HEK293T (cell line): ENCODE measurements around the gene NNMT.

Source experiments
- CTCF ChIA-PET: fragments of 350-600 bp; formaldehyde crosslinking; extraction: SDS; loops from one replicate; lab custom pipeline; 2021; ENCODE audit warnings: antibody characterized with exemption, inconsistent platforms; lab: Yijun Ruan, JAX
- POLR2A ChIA-PET: fragments of 350-600 bp; formaldehyde crosslinking; extraction: SDS; loops from one replicate; lab custom pipeline; 2020; ENCODE audit warnings: antibody characterized with exemption, inconsistent platforms; lab: Yijun Ruan, JAX
- DNase-seq: peaks from one replicate; pipeline ENCODE4 v3.0.0; 2012; ENCODE audit warnings: mixed read lengths; ENCODE audit errors: extremely low spot score
- ARNT ChIP-seq: fragments of 450-650 bp; IDR thresholded peaks from 2 replicates; pipeline ENCODE4 v1.6.1; 2017; ENCODE audit warnings: mild to moderate bottlenecking
- BHLHE40 ChIP-seq: fragments of 450-650 bp; IDR thresholded peaks from 2 replicates; pipeline ENCODE4 v1.6.1; 2016; ENCODE audit warnings: mild to moderate bottlenecking, moderate library complexity, borderline replicate concordance
- CTBP1 ChIP-seq: fragments of 450-650 bp; IDR thresholded peaks from 2 replicates; pipeline ENCODE4 v1.6.1; 2016; ENCODE audit warnings: borderline replicate concordance
- ELF4 ChIP-seq: fragments of 450-650 bp; IDR thresholded peaks from 2 replicates; pipeline ENCODE4 v1.6.1; 2017; ENCODE audit warnings: antibody characterized with exemption
- FOXA1 ChIP-seq: fragments of 450-650 bp; IDR thresholded peaks from 2 replicates; pipeline ENCODE4 v1.6.1; 2016; ENCODE audit warnings: mild to moderate bottlenecking
- FOXK2 ChIP-seq: fragments of 450-650 bp; IDR thresholded peaks from 2 replicates; pipeline ENCODE4 v1.6.1; 2016; ENCODE audit warnings: mild to moderate bottlenecking
- FOXM1 ChIP-seq: fragments of 450-650 bp; IDR thresholded peaks from 2 replicates; pipeline ENCODE4 v1.6.1; 2017; ENCODE audit warnings: mild to moderate bottlenecking, borderline replicate concordance
- HDGF ChIP-seq: fragments of 450-650 bp; IDR thresholded peaks from 2 replicates; pipeline ENCODE4 v1.6.1; 2017; ENCODE audit warnings: antibody characterized with exemption, borderline replicate concordance
- L3MBTL2 ChIP-seq: fragments of 450-650 bp; conservative IDR thresholded peaks from 2 replicates; pipeline ENCODE4 v1.6.1; 2016; ENCODE audit warnings: mild to moderate bottlenecking
- LEF1 ChIP-seq: fragments of 450-650 bp; IDR thresholded peaks from 2 replicates; pipeline ENCODE4 v1.6.1; 2017; ENCODE audit warnings: mild to moderate bottlenecking, borderline replicate concordance
- NFRKB ChIP-seq: fragments of 450-650 bp; IDR thresholded peaks from 2 replicates; pipeline ENCODE4 v1.6.1; 2016; ENCODE audit warnings: mild to moderate bottlenecking, moderate library complexity
- PKNOX1 ChIP-seq: fragments of 450-650 bp; IDR thresholded peaks from 2 replicates; pipeline ENCODE4 v1.6.1; 2016
- SP1 ChIP-seq: fragments of 450-650 bp; IDR thresholded peaks from 2 replicates; pipeline ENCODE4 v1.6.1; 2017
- SUZ12 ChIP-seq: fragments of 450-650 bp; IDR thresholded peaks from 2 replicates; pipeline ENCODE4 v1.6.1; 2016; ENCODE audit warnings: mild to moderate bottlenecking
- TARDBP ChIP-seq: fragments of 450-650 bp; IDR thresholded peaks from 2 replicates; pipeline ENCODE4 v1.6.1; 2016
- ZNF384 ChIP-seq: fragments of 450-650 bp; IDR thresholded peaks from 2 replicates; pipeline ENCODE4 v1.6.1; 2016

NNMT gene

GRCh38 chr11:114290503-114291235 lies 5.5 kb upstream of the NNMT start:
- CTCF ChIA-PET = interaction anchor here (2.6 kb wide), 1 partner anchor 10 kb away, joined by 8 read pairs; no protein-coding TSS in a partner anchor
- POLR2A ChIA-PET = no interaction called here

GRCh38 chr11:114291381-114291780 lies 4.8 kb upstream of the NNMT start:
- ChIA-PET CTCF (interaction anchor here (2.6 kb wide), 1 partner anchor 10 kb away, joined by 8 read pairs; no protein-coding TSS in a partner anchor), POLR2A (no interaction called here)
- no peak for DNase-seq
- TF ChIP-seq ARNT (no peak), HDGF (no peak), FOXK2 (no peak), CTBP1 (no peak), NFRKB (no peak), BHLHE40 (no peak), LEF1 (no peak), SP1 (no peak), ZNF384 (no peak), TARDBP (no peak), FOXM1 (no peak), FOXA1 (no peak), SUZ12 (no peak), L3MBTL2 (no peak), ELF4 (no peak)

More at GRCh38 chr11:114290503-114291235, 5.5 kb upstream of the NNMT start:
- TF ChIP-seq HDGF (no peak), FOXM1 (no peak), FOXK2 (no peak), CTBP1 (no peak), FOXA1 (no peak), L3MBTL2 (no peak), NFRKB (no peak), TARDBP (no peak), BHLHE40 (no peak), ZNF384 (no peak)
- no peak for DNase-seq

- CTCF ChIA-PET = interaction anchor here (2.6 kb wide), 1 partner anchor 11 kb away, joined by 8 read pairs; no protein-coding TSS in a partner anchor
- DNase-seq = no peak
Observed at GRCh38 chr11:114291842-114292680, 4.1 kb upstream of the NNMT start.

GRCh38 chr11:114293201-114293711 lies 2.9 kb upstream of the NNMT start:
- TF ChIP-seq NFRKB (no peak), CTBP1 (no peak), FOXA1 (no peak), ZNF384 (no peak), ELF4 (no peak), SP1 (no peak), BHLHE40 (no peak), HDGF (no peak), PKNOX1 (no peak)
- no peak for DNase-seq
- ChIA-PET POLR2A (no interaction called here), CTCF (no interaction called here)

More at GRCh38 chr11:114291842-114292680, 4.1 kb upstream of the NNMT start:
- POLR2A ChIA-PET = no interaction called here
- TF ChIP-seq HDGF (no peak), SP1 (no peak), FOXA1 (no peak), NFRKB (no peak), ZNF384 (no peak), ELF4 (no peak), CTBP1 (no peak), LEF1 (no peak), PKNOX1 (no peak), L3MBTL2 (no peak), BHLHE40 (no peak), FOXK2 (no peak), TARDBP (no peak), ARNT (no peak)

GRCh38 chr11:114296605-114297372 lies 590 bp downstream of the NNMT start:
- POLR2A ChIA-PET = no interaction called here

More at GRCh38 chr11:114296605-114297372, 590 bp downstream of the NNMT start:
- TF ChIP-seq ARNT (no peak), FOXA1 (no peak), CTBP1 (no peak), LEF1 (no peak), HDGF (no peak), FOXK2 (no peak)
- no peak for DNase-seq
- CTCF ChIA-PET = interaction anchor here (1.1 kb wide), 1 partner anchor 11 kb away, joined by 3 read pairs; no protein-coding TSS in a partner anchor
